22Rv1 (cell line): ENCODE measurements around the gene NPM3.

Experiments used
- H3K27ac ChIP-seq: fragments of 450-650 bp; 2 replicates; pipeline ENCODE4 v1.5.1; 2017
- ZFX ChIP-seq: fragments of 450-650 bp; IDR thresholded peaks from 2 replicates; pipeline ENCODE4 v1.6.1; 2017; ENCODE audit warnings: antibody characterized with exemption, borderline replicate concordance
- TF ChIP-seq, protein P1 (sequence below): fragments of 450-650 bp; IDR thresholded peaks from 2 replicates; pipeline ENCODE4 v1.5.1; 2017; ENCODE audit warnings: mild to moderate bottlenecking

Gene NPM3

DNA sequence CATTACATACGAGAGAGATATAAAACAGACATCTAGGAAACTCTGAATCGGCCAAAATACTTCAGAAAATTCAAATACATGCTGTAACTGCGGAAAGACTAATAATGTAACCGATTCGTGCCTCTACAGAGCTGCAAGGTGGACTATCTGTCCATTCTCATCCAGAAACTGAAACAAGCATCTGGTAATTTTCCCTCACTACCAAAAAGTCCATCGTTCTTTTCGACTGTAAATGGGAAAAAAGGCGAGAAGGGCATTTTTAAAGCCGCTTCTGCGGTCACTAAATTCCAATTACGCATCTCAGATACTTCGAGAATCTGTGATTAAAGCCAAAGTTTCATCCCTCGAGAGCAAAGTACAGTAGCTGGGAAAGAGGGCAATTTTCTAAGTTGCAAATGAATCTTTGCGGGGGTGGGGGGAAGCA lies 33.7 kb upstream of the NPM3 start:
- TF ChIP-seq ZFX: no peak
- TF ChIP-seq, protein P1, sequence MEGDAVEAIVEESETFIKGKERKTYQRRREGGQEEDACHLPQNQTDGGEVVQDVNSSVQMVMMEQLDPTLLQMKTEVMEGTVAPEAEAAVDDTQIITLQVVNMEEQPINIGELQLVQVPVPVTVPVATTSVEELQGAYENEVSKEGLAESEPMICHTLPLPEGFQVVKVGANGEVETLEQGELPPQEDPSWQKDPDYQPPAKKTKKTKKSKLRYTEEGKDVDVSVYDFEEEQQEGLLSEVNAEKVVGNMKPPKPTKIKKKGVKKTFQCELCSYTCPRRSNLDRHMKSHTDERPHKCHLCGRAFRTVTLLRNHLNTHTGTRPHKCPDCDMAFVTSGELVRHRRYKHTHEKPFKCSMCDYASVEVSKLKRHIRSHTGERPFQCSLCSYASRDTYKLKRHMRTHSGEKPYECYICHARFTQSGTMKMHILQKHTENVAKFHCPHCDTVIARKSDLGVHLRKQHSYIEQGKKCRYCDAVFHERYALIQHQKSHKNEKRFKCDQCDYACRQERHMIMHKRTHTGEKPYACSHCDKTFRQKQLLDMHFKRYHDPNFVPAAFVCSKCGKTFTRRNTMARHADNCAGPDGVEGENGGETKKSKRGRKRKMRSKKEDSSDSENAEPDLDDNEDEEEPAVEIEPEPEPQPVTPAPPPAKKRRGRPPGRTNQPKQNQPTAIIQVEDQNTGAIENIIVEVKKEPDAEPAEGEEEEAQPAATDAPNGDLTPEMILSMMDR: no peak
- H3K27ac ChIP-seq: peak overlapping the region; percentile 87

DNA sequence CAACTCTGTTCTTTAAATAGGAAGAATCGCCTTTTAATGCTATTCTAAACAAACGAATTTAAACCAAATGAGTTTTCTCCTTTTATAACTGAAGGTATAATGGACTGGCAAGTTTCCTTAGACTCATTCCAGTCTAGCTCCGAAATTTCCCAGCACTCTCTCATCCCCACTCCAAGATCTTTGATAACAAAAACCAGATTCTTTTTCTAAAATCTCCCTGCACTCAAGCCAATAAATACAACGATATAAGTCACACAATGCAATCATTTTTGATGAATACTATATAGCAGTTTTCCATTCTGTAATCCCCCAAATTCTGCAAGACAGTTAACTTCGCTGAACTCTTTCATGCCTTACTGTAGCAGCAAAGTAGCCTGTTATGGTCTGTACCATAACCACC lies 33.1 kb upstream of the NPM3 start:
- no peak overlapping the region for H3K27ac ChIP-seq

DNA sequence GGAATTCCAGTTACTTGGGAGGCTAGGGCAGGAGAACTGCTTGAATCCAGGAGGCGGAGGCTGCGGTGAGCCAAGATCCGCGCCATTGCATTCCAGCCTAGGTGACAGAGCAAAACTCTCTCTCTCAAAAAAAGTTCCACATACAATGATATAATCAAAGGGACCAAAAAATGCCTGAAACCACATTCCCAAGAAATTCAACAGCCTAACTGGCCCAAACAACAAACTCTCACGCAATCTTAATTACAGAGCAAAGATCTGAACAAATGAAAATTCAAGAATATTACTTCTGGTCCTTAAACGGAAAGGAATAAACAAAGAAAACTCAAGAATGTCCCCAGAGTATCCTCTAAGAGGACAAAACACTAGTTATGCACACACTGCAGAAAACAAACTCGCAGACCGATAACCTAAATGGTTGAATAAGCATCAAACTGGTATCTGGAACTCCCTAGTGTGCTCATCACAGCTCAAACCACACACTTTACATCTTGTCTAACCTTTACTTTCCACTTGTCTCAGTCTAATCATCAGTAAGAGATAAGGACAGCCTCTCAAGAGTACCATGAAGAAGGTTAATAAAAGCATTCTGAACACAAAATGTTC lies 31.3 kb upstream of the NPM3 start:
- H3K27ac ChIP-seq: 0 out of 2 replicates have a peak overlapping the region, but pooled peaks have one; percentile 12

More for the DNA sequence above, 33.1 kb upstream of the NPM3 start:
- TF ChIP-seq ZFX: no peak
- TF ChIP-seq, protein P1: no peak

DNA sequence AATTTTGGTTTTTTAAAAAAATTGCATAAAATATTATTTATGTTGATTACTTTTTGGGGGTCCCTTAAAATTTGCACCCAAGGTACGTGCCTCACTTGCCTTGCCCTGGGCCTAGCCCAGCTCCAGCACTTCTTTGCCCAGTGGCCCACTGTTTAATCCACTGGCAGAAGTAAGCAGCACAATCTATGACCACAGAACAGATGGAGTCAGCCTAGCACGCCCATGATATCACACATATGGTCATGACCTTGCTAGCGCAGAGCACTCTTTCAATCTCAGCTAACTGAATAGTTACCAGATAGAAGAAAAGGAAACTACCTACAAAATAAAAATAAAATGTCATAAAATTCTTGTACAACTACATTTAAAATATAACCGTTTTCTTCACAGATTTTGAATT lies 29.4 kb upstream of the NPM3 start:
- TF ChIP-seq, protein P1: no peak
- TF ChIP-seq ZFX: no peak
- no peak overlapping the region for H3K27ac ChIP-seq

More for the DNA sequence above, 31.3 kb upstream of the NPM3 start:
- TF ChIP-seq ZFX: no peak
- TF ChIP-seq, protein P1: no peak

DNA sequence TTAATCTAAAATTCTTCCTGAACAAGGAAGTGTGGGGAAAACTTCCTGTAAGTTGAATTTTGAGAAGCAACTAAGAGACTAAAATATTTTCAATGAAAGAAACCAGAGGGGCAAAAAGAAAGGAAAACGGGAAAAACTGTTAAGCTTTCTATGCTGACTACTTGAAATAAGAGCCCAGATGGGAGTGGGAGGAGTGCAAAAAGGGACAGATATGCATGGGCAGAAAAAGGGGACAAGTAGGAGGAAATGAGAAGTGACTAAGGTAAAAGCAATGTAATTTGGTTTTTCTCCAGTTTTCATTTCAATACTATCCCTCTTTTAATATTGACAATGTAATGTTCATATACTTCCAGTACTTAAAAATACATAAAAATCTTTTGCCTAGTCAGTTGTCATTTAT lies 23.9 kb upstream of the NPM3 start:
- no peak overlapping the region for H3K27ac ChIP-seq
- TF ChIP-seq ZFX: no peak
- TF ChIP-seq, protein P1: no peak

DNA sequence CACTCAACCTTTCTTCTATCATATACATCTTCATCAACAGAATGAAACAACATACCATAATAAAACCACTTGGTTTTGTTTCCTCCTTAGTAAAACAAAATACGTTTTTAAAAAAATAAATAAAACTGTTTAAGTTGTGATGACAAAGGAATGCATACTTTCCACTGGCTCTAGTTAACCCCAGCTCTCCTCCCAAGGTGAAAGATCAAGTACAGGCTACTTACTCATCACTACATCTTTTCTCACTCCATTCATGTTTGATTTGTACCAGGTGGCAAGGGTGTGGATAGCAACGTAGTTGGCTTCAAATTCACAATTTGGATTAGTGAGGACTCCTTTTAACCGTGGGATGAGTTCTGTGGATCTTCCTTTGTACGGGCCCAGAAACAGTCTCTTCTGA lies 20.3 kb upstream of the NPM3 start:
- H3K27ac ChIP-seq: no peak overlapping the region
- TF ChIP-seq, protein P1: no peak
- no peak for TF ChIP-seq ZFX

DNA sequence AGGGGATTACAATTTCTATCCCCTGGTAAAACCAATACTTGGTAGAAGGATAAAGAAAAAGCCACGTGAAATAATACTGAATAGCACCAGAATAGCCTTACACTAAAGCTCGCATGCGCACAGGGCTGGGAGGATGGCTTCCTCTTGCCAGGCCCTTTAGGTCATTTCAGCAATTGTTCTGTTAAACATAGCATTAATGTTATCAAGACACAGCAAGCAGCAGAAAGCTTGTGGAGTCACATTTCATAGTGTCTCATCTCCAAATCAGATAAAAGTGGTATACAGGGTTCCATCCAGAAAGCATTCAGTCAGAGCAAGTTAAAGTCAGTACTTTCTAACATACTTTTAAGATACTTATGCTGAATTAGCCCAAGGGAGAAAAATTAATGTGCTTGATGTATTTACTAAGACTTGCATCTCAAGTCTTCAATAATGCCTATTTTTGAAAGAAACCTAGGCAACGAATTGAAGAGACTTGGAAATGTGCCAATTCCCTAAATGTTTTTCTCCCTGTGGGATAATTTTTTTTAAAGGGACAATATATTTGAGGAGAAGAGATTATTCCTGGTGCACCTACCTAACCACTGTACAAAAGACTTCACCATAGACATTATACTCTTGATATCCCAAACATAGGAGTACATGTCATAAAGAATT lies 14.3 kb upstream of the NPM3 start:
- TF ChIP-seq, protein P1: no peak
- no peak overlapping the region for H3K27ac ChIP-seq
